SK-N-SH treated with all-trans-retinoic acid at 6 μM for 48 hours (cell line): ENCODE data around the gene FAM50A.

ENCODE experiments used
- ATAC-seq: fragments of 200-7000 bp; cut with Tn5 transposase; 3 replicates; pipeline ENCODE4 v1.9.1; 2020; ENCODE audit warnings: mild to moderate bottlenecking, moderate library complexity
- ARNTL ChIP-seq: fragments of 450-650 bp; formaldehyde crosslinking; IDR thresholded peaks from 2 replicates; pipeline ENCODE4 v1.5.0; 2020; ENCODE audit warnings: low read depth, mild to moderate bottlenecking, moderate library complexity, borderline replicate concordance
- BACH2 ChIP-seq: fragments of 250-450 bp; sonication (Bioruptor Pico); IDR thresholded peaks from 2 replicates; pipeline ENCODE4 v1.9.0; 2021; ENCODE audit warnings: mild to moderate bottlenecking, borderline replicate concordance
- CREB5 ChIP-seq: fragments of 250-450 bp; sonication (Bioruptor Pico); IDR thresholded peaks from 2 replicates; pipeline ENCODE4 v1.5.1; 2020; ENCODE audit warnings: low read depth, mild to moderate bottlenecking, moderate library complexity
- CSDC2 ChIP-seq: fragments of 250-450 bp; sonication (Bioruptor Pico); IDR thresholded peaks from 2 replicates; pipeline ENCODE4 v1.5.0; 2020; ENCODE audit warnings: mild to moderate bottlenecking, moderate library complexity
- ESRRG ChIP-seq: fragments of 250-450 bp; sonication (Bioruptor Pico); IDR thresholded peaks from 2 replicates; pipeline ENCODE4 v1.6.1; 2021; ENCODE audit warnings: mild to moderate bottlenecking
- GLIS3 ChIP-seq: fragments of 250-450 bp; sonication (Bioruptor Pico); IDR thresholded peaks from 2 replicates; pipeline ENCODE4 v1.5.0; 2020; ENCODE audit warnings: mild to moderate bottlenecking, moderate library complexity
- PATZ1 ChIP-seq: fragments of 250-450 bp; sonication (Bioruptor Pico); IDR thresholded peaks from 2 replicates; pipeline ENCODE4 v1.8.0; 2020; ENCODE audit warnings: mild to moderate bottlenecking, moderate library complexity, borderline replicate concordance
- RARB ChIP-seq: fragments of 250-450 bp; sonication (Bioruptor Pico); IDR thresholded peaks from 2 replicates; pipeline ENCODE4 v1.8.0; 2021; ENCODE audit warnings: mild to moderate bottlenecking, moderate library complexity
- SNAI2 ChIP-seq: fragments of 250-450 bp; sonication (Bioruptor Pico); IDR thresholded peaks from 2 replicates; pipeline ENCODE4 v1.5.0; 2020; ENCODE audit warnings: mild to moderate bottlenecking, moderate library complexity
- TCF4 ChIP-seq: fragments of 250-450 bp; sonication (Bioruptor Pico); IDR thresholded peaks from 2 replicates; pipeline ENCODE4 v1.8.0; 2021; ENCODE audit warnings: mild to moderate bottlenecking, moderate library complexity, borderline replicate concordance
- TOX ChIP-seq: fragments of 250-450 bp; sonication (Bioruptor Pico); IDR thresholded peaks from 2 replicates; pipeline ENCODE4 v1.8.0; 2021; ENCODE audit warnings: mild to moderate bottlenecking, moderate library complexity, borderline replicate concordance
- TSHZ2 ChIP-seq: fragments of 250-450 bp; sonication (Bioruptor Pico); IDR thresholded peaks from 2 replicates; pipeline ENCODE4 v1.5.0; 2020; ENCODE audit warnings: mild to moderate bottlenecking, moderate library complexity
- ZC3H10 ChIP-seq: fragments of 250-450 bp; sonication (Bioruptor Pico); IDR thresholded peaks from 2 replicates; pipeline ENCODE4 v1.5.1; 2021; ENCODE audit warnings: mild to moderate bottlenecking, moderate library complexity
- ZFP3 ChIP-seq: fragments of 250-450 bp; sonication (Bioruptor Pico); IDR thresholded peaks from 2 replicates; pipeline ENCODE4 v1.5.0; 2020; ENCODE audit warnings: mild to moderate bottlenecking, moderate library complexity
- ZFP30 ChIP-seq: fragments of 450-650 bp; formaldehyde crosslinking; IDR thresholded peaks from 2 replicates; pipeline ENCODE4 v1.5.0; 2022; ENCODE audit warnings: mild to moderate bottlenecking, moderate library complexity
- ZNF565 ChIP-seq: fragments of 450-650 bp; formaldehyde crosslinking; conservative IDR thresholded peaks from 2 replicates; pipeline ENCODE4 v1.5.0; 2020; ENCODE audit warnings: low read depth, mild to moderate bottlenecking, moderate library complexity
- ZNF70 ChIP-seq: fragments of 450-650 bp; formaldehyde crosslinking; IDR thresholded peaks from 2 replicates; pipeline ENCODE4 v1.5.0; 2020; ENCODE audit warnings: mild to moderate bottlenecking, moderate library complexity
- ZNF8 ChIP-seq: fragments of 450-650 bp; formaldehyde crosslinking; IDR thresholded peaks from 2 replicates; pipeline ENCODE4 v1.5.0; 2020; ENCODE audit warnings: mild to moderate bottlenecking, moderate library complexity
- TF ChIP-seq, protein P1 (sequence below): fragments of 250-450 bp; sonication (Bioruptor Pico); IDR thresholded peaks from 2 replicates; pipeline ENCODE4 v1.5.1; 2021; ENCODE audit warnings: mild to moderate bottlenecking, moderate library complexity
- TF ChIP-seq, protein P2 (sequence below): fragments of 250-450 bp; sonication (Bioruptor Pico); IDR thresholded peaks from 2 replicates; pipeline ENCODE4 v1.8.0; 2021; ENCODE audit warnings: low read depth, mild to moderate bottlenecking, moderate library complexity, borderline replicate concordance

The FAM50A gene

DNA sequence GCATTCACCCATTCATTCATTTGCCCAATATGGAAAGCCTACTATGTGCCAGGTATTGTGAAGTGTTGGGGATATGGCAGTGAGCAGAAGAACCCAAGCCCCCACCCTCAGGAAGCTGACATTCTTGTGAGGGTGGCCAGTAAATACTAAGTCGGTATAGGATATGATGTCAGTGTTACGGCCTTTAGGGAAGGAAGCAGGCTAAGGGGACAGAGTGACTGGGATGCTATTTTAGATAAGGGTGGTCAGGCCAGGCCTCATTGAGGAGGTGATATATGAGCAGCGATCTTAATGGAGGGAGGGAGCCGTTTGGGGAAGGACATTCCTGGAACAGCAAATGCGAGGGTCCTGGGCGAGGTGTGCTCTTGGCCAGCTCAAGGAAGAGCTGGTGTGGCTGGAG lies 13.5 kb upstream of the FAM50A start:
- ATAC-seq, result no peak
- TF ChIP-seq TSHZ2 (CRISPR knock-in tag), result no peak
- TF ChIP-seq ZC3H10 (CRISPR knock-in tag), result no peak
- TF ChIP-seq TOX, result no peak
- TF ChIP-seq ESRRG (CRISPR knock-in tag), result no peak

- TF ChIP-seq SNAI2 (CRISPR knock-in tag) (no peak), RARB (CRISPR knock-in tag) (no peak), ZNF8 (no peak), TOX (no peak), ZNF565 (CRISPR knock-in tag) (no peak), BACH2 (CRISPR knock-in tag) (no peak), ZNF70 (no peak), ZFP3 (CRISPR knock-in tag) (no peak), PATZ1 (no peak), CSDC2 (CRISPR knock-in tag) (no peak), ESRRG (CRISPR knock-in tag) (no peak), CREB5 (CRISPR knock-in tag) (no peak), ZC3H10 (CRISPR knock-in tag) (no peak), ZFP30 (no peak), GLIS3 (CRISPR knock-in tag) (no peak), TSHZ2 (CRISPR knock-in tag) (no peak), ARNTL (CRISPR knock-in tag) (no peak), TCF4 (CRISPR knock-in tag) (no peak)
- TF ChIP-seq, protein P1, sequence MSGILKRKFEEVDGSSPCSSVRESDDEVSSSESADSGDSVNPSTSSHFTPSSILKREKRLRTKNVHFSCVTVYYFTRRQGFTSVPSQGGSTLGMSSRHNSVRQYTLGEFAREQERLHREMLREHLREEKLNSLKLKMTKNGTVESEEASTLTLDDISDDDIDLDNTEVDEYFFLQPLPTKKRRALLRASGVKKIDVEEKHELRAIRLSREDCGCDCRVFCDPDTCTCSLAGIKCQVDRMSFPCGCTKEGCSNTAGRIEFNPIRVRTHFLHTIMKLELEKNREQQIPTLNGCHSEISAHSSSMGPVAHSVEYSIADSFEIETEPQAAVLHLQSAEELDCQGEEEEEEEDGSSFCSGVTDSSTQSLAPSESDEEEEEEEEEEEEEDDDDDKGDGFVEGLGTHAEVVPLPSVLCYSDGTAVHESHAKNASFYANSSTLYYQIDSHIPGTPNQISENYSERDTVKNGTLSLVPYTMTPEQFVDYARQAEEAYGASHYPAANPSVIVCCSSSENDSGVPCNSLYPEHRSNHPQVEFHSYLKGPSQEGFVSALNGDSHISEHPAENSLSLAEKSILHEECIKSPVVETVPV, result no peak
- TF ChIP-seq, protein P2, sequence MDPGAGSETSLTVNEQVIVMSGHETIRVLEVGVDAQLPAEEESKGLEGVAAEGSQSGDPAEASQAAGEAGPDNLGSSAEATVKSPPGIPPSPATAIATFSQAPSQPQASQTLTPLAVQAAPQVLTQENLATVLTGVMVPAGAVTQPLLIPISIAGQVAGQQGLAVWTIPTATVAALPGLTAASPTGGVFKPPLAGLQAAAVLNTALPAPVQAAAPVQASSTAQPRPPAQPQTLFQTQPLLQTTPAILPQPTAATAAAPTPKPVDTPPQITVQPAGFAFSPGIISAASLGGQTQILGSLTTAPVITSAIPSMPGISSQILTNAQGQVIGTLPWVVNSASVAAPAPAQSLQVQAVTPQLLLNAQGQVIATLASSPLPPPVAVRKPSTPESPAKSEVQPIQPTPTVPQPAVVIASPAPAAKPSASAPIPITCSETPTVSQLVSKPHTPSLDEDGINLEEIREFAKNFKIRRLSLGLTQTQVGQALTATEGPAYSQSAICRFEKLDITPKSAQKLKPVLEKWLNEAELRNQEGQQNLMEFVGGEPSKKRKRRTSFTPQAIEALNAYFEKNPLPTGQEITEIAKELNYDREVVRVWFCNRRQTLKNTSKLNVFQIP (CRISPR knock-in tag), result no peak
- no peak for ATAC-seq
Observed at GRCh38 chrX:154430916-154431315, 13.0 kb upstream of the FAM50A start.
